Gastrocnemius medialis (tissue), 4 donors: Measurements from ENCODE around the gene ATP8B4. TPM values are rescaled to one million over a fixed set of nuclear protein-coding genes. Genes with fewer than 3 reads are reported as not detected.

Experiments
- ATAC-seq, 2 donors: fragments of 150-250 bp; one replicate each; pipeline ENCODE4 v1.9.1; 2016
- DNase-seq, 2 donors: peaks; one replicate each; pipeline ENCODE4 v3.0.0-alpha.2; 2019
- H3K27ac ChIP-seq, 4 donors: fragments of 200-600 bp; sonication (generic); 1 replicate in 1 of 4; 2 replicates in 3 of 4; pipeline ENCODE4 v1.5.1; 2016 to 2018; ENCODE audit warnings: mild to moderate bottlenecking in 2 of 4, moderate library complexity in 1 of 4
- H3K27me3 ChIP-seq, 3 donors: fragments of 200-600 bp; sonication (generic) in 2 of 3; 1 replicate in 1 of 3; 2 replicates in 2 of 3; pipeline versions ENCODE4 v1.5.1 to v1.6.0; 2016 to 2019; ENCODE audit warnings: mild to moderate bottlenecking in 1 of 3, moderate library complexity in 1 of 3
- H3K36me3 ChIP-seq, 2 donors: fragments of 200-600 bp; sonication (generic) in 1 of 2; one replicate each; pipeline ENCODE4 v1.5.1; 2017 to 2018
- H3K4me1 ChIP-seq, 2 donors: fragments of 200-600 bp; sonication (generic) in 1 of 2; one replicate each; pipeline ENCODE4 v1.5.1; 2016 to 2017; ENCODE audit warnings: mild to moderate bottlenecking in 2 of 2
- H3K4me3 ChIP-seq, 4 donors: fragments of 200-600 bp; sonication (generic) in 3 of 4; 1 replicate in 1 of 4; 2 replicates in 3 of 4; pipeline ENCODE4 v1.5.1; 2016 to 2019; ENCODE audit warnings: mild to moderate bottlenecking in 2 of 4
- H3K9me3 ChIP-seq, 3 donors: fragments of 200-600 bp; sonication (generic) in 2 of 3; 1 replicate in 1 of 3; 2 replicates in 2 of 3; pipeline ENCODE4 v1.5.1; 2016 to 2019
- POLR2A ChIP-seq, 2 donors: fragments of 450-650 bp; IDR thresholded peaks; one replicate each; pipeline ENCODE4 v1.6.1; 2017; ENCODE audit warnings: antibody characterized with exemption in 2 of 2, mild to moderate bottlenecking in 2 of 2, moderate library complexity in 2 of 2
- in situ Hi-C, 4 donors: fragments of 200-750 bp; cut with MboI; loops; one replicate each; pipeline versions ENCODE4 v1.15.0 to v1.8.0; 2017; ENCODE audit warnings: low sequenced_read_pairs in 4 of 4
- intact Hi-C: fragments of 100-400 bp; cut with DNase I; formaldehyde crosslinking; loops from one replicate; pipeline ENCODE4 v1.15.1; 2023; ENCODE audit warnings: low total_unique reads
- total RNA-seq, 4 donors: library from RNA; depleted of rRNA; stranded (reverse); fragments of >200 nt; gene quantifications; one replicate each; pipeline versions ENCODE4 v1.1.0 to v1.2.3, GENCODE V29; 2016
- TF ChIP-seq, protein P1 (sequence below), 5 experiments: fragments of 450-650 bp in 3 of 5; fragments of 200-600 bp in 2 of 5; sonication (generic) in 2 of 5; IDR thresholded peaks in 4 of 5; conservative IDR thresholded peaks in 1 of 5; 1 replicate in 4 of 5; 2 replicates in 1 of 5; pipeline ENCODE4 v1.5.1; 2016 to 2019; ENCODE audit warnings: antibody characterized with exemption in 5 of 5, mild to moderate bottlenecking in 3 of 5, moderate library complexity in 3 of 5

ATP8B4 gene
- total RNA-seq, 4 donors from 2014 or later: 1.7 to 3.4 (median 2.4) TPM

DNA sequence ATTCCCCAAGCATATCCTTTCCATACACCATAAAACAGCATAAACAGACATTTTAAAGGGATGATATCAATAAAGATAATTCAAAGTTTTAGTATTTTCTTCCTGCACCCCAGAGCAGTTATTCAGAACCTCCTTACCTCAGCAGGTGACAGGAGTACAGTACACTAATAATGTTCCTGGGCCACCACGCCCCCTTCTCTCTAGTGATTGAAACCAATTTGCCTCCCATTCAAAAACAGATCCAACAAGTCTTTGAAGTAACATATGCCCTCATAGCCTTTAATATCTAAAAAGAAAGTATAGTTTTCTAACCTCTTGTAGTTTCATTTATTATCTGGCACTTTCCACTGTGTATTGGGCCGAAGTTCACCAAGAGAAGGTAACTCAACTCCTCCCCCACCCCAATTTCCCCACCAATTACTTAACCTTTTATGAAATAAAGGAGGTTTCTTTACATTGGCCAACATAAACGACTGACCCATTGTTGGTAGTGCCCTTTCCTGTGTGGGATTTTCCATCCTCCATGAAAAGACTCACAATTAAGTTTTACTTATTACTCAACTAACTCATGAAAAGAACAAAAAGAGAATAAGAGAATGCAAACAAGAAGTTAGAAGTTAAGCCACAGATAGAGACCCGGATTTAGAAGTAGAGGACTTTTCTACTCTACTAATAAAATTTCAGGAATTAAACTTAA is 5.0 kb upstream of the ATP8B4 start:
- TF ChIP-seq, protein P1, sequence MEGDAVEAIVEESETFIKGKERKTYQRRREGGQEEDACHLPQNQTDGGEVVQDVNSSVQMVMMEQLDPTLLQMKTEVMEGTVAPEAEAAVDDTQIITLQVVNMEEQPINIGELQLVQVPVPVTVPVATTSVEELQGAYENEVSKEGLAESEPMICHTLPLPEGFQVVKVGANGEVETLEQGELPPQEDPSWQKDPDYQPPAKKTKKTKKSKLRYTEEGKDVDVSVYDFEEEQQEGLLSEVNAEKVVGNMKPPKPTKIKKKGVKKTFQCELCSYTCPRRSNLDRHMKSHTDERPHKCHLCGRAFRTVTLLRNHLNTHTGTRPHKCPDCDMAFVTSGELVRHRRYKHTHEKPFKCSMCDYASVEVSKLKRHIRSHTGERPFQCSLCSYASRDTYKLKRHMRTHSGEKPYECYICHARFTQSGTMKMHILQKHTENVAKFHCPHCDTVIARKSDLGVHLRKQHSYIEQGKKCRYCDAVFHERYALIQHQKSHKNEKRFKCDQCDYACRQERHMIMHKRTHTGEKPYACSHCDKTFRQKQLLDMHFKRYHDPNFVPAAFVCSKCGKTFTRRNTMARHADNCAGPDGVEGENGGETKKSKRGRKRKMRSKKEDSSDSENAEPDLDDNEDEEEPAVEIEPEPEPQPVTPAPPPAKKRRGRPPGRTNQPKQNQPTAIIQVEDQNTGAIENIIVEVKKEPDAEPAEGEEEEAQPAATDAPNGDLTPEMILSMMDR (IDR thresholded peaks at IDR 0.05 in 4 of 5, conservative IDR thresholded peaks at IDR 0.05 in 1 of 5): no peak
- no peak for TF ChIP-seq POLR2A (IDR thresholded peaks at IDR 0.05)
- intact Hi-C loops (no loop called here), in situ Hi-C loops (no loop called here)
- Histone ChIP-seq H3K36me3 (no peaks in the 10 kb centered on the region), H3K9me3 (no peaks in the 10 kb centered on the region), H3K27me3 (no peaks in the 10 kb centered on the region), H3K27ac (no peak overlapping the region), H3K4me1 (no peaks in the 10 kb centered on the region), H3K4me3 (no peak overlapping the region)
- no peak for DNase-seq
- ATAC-seq: no peak

DNA sequence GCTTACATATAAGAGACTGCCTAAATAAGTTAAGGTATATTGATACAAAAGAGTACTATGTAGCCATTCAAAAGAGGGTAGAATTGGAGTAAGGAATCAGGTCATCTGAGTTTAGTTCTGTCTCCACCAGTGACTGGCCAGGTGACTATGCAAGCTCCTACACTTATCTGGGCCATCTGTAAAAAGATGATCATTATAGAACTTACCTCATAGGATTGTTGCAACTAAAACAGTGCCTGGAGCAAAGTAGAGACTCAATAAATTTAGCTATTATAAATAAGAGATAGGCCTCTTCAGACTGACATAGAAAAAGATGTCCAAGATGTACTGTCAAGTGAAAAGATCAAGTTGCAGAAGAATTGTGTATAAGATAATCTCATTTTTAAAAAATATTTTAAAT is 1.7 kb upstream of the ATP8B4 start:
- no peaks in the 10 kb centered on the region for H3K27me3 ChIP-seq
- no peaks in the 10 kb centered on the region for H3K36me3 ChIP-seq
- H3K9me3 ChIP-seq: no peaks in the 10 kb centered on the region
- no peak for TF ChIP-seq POLR2A (IDR thresholded peaks at IDR 0.05)
- TF ChIP-seq, protein P1 (IDR thresholded peaks at IDR 0.05 in 4 of 5, conservative IDR thresholded peaks at IDR 0.05 in 1 of 5): no peak
- DNase-seq (no peak), ATAC-seq (no peak)
- in situ Hi-C loops: no loop called here
- intact Hi-C loops: no loop called here
- no peaks in the 10 kb centered on the region for H3K4me1 ChIP-seq
- H3K27ac ChIP-seq: no peak overlapping the region
- no peak overlapping the region for H3K4me3 ChIP-seq

DNA sequence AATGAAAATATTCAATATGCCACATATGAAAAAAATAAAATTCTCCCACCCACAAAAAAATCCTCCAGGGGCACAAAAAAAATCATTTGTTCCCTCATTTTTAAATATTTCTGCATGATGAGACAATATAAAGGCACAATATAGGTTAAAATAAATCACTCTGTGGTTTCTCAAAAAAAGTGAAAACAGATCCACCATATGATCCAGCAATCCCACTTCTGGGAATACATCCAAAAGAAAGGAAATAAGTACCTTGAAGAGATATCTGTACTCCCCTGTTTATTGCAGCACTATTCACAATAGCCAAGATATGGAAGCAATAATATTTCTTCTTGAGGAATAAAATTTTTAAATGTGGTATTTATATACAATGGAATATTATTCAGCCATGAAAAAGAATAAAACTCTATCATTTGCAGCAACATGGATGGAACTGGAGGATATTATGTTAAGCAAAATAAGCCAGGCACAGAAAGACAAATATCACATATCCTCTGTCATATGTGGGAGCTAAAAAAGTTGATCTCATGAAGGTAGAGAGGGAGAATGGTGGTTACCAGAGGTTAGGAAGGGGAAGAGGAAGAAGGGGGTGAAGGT is 1.5 kb downstream of the ATP8B4 start:
- in situ Hi-C loops (no loop called here), intact Hi-C loops (no loop called here)
- no peak for DNase-seq
- Histone ChIP-seq H3K27ac (no peak overlapping the region), H3K4me1 (no peaks in the 10 kb centered on the region), H3K27me3 (no peaks in the 10 kb centered on the region), H3K4me3 (no peak overlapping the region), H3K9me3 (no peaks in the 10 kb centered on the region), H3K36me3 (no peaks in the 10 kb centered on the region)
- TF ChIP-seq, protein P1 (IDR thresholded peaks at IDR 0.05 in 4 of 5, conservative IDR thresholded peaks at IDR 0.05 in 1 of 5): no peak
- no peak for TF ChIP-seq POLR2A (IDR thresholded peaks at IDR 0.05)
- no peak for ATAC-seq

DNA sequence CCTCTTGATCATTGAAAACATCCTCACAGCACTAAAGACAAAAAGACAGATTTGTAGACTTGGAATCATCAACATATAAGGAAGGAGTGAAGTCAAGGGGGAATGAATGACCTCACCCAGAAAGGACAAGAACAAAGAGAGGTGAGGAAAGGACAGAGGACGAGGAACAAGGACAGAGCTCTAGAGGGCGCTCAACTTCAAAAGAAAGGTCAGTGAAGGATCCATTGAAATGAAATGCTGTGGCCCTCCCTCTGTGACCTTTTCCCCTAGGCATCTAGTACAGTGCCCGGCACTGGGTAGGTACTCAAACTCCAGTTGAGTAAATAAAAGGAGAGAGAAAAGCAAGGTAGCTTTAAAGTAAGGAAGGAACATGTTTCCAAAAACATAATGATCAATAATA is 2.6 kb downstream of the ATP8B4 start:
- no peak for DNase-seq
- Histone ChIP-seq H3K4me1 (no peaks in the 10 kb centered on the region), H3K4me3 (no peak overlapping the region), H3K36me3 (no peaks in the 10 kb centered on the region), H3K27ac (no peak overlapping the region), H3K9me3 (no peaks in the 10 kb centered on the region), H3K27me3 (no peaks in the 10 kb centered on the region)
- in situ Hi-C loops: no loop called here
- intact Hi-C loops: no loop called here
- TF ChIP-seq, protein P1 (IDR thresholded peaks at IDR 0.05 in 4 of 5, conservative IDR thresholded peaks at IDR 0.05 in 1 of 5): no peak
- TF ChIP-seq POLR2A (IDR thresholded peaks at IDR 0.05): no peak
- ATAC-seq: no peak
